Testis (tissue), 2 donors: ENCODE results near the gene F12.

ENCODE experiments used
- POLR2A ChIP-seq: fragments of 450-650 bp; IDR thresholded peaks from one replicate; pipeline ENCODE4 v1.6.1; 2017; ENCODE audit warnings: antibody characterized with exemption, mild to moderate bottlenecking, moderate library complexity
- TF ChIP-seq, protein P1 (sequence below), 3 experiments: fragments of 450-650 bp in 2 of 3; fragments of 200-600 bp in 1 of 3; sonication (generic) in 1 of 3; IDR thresholded peaks; one replicate each; pipeline ENCODE4 v1.5.1; 2016 to 2019; ENCODE audit warnings: antibody characterized with exemption in 3 of 3, mild to moderate bottlenecking in 2 of 3, moderate library complexity in 1 of 3

DNA sequence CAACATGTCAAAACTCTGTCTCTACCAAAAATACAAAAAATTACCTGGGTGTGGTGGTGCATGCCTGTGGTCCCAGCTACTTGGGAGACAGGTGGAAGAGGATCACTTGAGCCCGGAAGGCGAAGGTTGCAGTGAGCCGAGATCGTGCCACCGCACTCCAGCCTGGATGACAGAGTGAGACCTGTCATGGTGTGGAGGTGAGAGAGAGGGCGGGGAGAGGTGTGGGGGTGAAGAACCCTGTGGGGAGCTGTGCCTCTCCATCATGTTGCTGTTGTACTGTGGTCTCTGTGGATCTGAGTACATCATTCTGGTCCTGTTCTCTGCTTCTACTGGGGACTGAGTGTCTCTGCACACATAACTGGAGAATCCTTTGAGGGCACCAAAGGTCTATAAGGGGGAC is 36.5 kb downstream of the F12 start:
- TF ChIP-seq, protein P1, sequence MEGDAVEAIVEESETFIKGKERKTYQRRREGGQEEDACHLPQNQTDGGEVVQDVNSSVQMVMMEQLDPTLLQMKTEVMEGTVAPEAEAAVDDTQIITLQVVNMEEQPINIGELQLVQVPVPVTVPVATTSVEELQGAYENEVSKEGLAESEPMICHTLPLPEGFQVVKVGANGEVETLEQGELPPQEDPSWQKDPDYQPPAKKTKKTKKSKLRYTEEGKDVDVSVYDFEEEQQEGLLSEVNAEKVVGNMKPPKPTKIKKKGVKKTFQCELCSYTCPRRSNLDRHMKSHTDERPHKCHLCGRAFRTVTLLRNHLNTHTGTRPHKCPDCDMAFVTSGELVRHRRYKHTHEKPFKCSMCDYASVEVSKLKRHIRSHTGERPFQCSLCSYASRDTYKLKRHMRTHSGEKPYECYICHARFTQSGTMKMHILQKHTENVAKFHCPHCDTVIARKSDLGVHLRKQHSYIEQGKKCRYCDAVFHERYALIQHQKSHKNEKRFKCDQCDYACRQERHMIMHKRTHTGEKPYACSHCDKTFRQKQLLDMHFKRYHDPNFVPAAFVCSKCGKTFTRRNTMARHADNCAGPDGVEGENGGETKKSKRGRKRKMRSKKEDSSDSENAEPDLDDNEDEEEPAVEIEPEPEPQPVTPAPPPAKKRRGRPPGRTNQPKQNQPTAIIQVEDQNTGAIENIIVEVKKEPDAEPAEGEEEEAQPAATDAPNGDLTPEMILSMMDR (IDR thresholded peaks at IDR 0.05), result no peak
- TF ChIP-seq POLR2A, result no peak
